ENCODE measurements around the gene ARHGEF1.

Gene ARHGEF1

DNA sequence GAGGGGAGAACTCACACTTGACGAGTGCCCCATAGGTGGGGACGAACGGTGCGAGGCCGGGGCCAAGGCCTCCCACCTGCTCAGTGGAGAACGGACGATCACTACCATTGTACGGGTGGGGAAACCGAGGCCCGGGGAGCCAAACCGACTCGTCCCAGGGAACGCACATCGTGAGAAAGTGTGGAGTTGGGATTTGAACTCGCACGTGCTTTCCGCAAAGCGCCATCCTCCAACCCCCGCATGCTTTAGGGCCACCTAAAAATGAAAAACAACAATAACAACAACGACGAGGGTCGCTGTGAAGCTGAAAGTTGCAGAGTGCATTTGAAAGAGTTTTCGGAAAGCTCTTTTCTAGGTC, 458 bp downstream of the ARHGEF1 start:
- peak in 1 of 58 donors; percentile 9 for DNase-seq

DNA sequence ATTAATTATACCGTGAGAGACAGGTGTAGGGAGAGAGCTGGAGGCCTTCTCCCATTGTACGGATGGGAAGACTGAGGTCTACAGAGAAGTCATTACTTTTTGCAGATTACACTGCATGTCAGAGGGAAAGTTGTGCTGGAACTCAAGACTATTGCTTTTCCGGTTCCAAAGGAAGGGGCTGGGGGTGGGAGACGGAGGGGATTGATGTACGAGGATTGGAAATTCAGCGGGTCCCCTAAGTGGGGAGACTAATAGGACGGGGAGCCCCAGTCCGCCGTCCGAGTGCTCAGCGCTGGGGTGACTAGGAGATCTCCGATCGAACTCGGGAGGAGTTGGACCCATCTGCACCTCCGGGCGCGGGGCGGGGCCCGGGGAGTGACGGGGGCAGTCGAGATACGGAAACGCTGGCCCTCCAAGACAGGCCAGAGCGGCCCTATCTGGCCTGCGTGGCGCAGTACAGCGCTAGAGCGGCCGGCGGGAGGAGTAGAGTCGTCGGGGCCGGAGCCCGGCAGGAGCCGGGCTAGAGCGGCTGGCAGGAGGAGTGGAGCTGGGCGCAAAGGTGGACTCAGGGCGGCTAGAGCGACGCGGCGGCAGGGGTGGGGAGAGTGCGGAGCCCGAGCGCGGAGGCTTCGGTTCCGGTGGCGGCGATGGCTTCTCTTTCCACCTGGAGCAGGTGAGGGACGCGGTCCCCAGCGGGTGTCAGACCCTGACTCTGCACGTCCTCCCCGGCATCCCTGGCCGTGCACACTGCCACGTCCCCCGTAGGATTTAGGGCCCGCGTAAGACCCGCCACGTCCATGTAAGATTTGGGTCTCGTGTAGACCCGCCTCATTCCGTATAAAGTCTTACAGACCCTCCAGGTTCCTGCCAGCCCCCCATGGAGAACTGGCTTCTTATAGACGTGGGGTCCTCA, 1.1 kb downstream of the ARHGEF1 start:
- peak; percentile 23 to 98 (median 93) for DNase-seq

DNA sequence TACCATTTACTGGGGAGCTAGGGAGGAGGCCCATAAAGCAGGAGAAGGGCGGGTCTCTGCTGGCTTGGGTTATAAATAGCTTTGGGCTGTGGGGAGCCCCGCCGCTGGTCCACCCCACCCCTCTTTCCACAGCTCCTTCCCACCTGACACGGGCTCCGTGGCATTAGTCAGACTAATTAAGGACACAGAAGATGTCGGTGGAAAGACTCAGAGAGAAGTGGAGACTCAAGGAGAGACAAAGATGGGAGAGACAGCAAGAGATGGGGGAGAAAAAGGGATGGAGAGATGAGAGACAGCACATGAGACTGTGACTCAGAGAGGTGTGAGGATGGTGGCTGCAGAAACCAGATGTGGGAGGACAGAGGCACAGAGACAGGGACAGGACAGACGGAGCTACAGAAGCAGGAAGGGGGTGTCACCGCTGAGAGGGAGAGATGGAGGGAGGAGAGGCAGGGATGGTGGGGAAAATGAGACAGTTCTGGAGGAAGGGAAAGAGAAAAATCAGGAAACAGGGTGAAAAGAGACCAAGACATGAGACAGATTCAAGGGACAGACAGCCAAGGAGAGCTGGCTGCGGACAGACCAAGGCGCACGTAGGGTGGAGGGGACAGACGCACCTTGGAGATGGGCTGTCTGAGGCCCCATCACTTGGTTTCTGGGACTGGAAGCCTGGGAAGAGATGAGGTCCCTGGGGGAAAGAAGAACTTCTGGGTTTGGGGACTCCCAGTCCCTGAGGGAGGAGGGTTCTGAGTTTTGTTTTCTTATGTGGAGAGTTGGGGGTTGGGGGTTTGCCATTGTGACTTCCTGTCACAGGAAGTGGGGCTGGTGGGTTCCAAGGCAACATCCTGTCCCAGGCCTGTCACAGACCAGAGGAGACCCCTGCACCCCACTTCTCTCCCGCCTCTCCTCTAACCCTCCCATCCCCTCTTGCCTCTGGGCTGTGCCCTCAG, 4.1 kb downstream of the ARHGEF1 start:
- no peak for DNase-seq

DNA sequence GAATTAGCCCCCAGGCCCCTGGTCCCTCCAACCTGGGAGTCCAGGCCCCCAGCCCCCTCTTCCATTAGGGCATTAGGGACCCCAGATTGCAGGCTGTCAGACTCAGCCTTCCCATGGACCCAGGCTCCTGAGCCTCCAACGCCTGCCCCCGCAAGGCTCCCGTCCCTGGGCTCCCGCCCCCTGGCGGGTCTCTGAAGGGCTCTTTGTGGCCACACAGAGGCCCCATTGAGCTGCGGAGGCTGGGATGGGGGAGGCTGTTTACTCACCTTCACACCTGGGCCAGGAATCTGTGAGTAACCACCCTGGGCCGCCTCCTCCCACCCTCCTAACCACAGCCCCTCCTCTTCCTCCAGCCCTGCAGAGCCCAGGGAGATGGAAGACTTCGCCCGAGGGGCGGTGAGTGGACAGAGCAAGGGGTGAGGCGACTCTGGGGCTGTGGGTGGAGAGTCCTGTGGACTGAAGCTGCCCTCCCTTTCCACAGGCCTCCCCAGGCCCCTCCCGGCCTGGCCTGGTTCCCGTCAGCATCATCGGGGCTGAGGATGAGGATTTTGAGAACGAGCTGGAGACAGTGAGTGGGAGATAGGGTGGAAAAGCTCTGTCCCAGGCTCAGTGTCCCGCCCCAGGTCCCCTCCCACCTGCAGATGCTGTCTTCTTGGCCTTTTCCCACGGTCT, 4.9 kb downstream of the ARHGEF1 start:
- DNase-seq: peak in 38 of 58 donors; percentile 7 to 74 (median 48)

DNA sequence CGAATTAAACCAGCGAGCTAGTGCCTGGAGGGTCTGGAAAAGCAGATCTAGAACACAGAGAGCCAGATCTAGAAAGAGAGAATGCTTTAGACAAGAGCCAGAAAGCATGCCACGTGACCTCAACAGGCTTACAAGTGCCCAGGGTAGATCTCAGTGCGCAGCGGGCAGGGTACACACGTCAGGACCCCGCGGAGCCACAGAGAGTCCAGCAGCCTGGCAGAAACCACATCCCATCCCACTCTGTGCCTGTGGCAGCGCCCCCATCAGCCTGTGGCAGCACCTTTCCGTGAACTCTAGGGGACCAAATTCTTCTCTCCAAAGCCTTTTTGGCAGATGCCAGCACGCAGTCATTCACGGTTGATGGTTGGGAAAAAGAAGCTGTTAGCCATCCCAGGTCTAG, 5.9 kb downstream of the ARHGEF1 start:
- DNase-seq: no peak

DNA sequence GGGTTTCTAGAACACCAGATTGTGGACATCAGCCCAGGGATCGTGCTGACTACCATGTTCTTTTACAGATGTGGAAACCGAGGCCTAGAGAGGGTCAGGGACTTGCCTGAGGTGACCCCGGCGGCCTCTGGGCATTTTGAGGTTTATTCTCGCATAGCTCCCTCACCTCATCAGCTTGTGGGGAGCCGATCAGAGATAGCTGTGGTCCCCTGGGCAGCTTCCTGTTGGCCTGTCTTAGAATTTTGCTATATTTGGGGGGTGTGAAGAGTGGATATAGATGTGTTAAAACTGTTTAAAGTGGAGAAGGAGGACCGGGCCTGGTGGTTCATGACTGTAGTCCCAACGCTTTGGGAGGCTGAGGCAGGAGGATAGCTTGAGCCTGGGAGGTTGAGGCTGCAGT, 6.9 kb downstream of the ARHGEF1 start:
- DNase-seq: no peak

DNA sequence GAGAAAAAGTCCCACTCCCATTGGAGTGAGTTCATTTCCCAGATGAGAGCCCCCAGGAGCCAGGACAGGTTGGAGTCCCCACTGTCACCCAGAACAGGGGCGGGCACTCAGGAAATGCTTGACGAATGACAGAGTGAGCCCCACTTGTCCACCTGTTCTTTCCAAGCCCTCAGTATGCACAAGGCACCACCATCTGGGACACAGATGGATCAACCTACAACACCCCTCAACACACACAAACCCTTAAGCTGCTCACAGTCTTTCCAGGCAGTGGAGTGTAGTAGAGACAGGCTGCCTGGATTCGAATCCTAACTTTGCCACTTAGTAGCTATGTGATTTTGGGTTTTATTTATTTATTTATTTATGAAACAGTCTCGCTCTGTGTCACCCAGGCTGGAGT, 8.0 kb downstream of the ARHGEF1 start:
- no peak for DNase-seq

DNA sequence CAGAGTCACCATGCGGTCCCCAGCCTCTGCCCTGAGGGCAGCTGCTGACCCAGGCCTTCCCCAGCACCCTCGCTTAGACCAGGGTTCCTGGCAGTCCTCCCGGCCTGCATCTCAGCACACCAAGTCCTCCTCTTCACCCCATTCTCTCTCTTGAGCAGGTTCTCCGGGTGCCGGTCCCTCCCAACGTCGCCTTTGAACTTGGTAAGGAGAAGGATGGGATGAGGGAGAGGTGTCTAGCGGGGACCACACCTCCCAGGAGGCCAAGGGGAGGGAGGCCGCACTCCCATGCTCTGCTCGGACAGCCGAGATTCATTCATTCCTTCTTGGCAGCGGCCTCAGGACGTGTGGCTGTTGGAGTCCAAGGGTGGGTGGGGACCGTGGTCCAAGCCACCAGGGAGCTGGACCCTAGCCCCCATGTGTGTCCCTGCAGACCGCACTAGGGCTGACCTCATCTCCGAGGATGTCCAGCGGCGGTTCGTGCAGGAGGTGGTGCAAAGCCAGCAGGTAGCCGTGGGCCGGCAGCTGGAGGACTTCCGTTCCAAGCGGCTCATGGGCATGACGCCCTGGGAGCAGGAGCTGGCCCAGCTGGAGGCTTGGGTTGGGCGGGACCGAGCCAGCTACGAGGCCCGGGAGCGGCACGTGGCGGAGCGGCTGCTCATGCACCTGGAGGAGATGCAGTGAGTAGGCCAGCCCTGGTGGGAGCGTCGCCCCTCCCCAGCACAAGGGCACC, 9.4 kb downstream of the ARHGEF1 start:
- no peak for DNase-seq

DNA sequence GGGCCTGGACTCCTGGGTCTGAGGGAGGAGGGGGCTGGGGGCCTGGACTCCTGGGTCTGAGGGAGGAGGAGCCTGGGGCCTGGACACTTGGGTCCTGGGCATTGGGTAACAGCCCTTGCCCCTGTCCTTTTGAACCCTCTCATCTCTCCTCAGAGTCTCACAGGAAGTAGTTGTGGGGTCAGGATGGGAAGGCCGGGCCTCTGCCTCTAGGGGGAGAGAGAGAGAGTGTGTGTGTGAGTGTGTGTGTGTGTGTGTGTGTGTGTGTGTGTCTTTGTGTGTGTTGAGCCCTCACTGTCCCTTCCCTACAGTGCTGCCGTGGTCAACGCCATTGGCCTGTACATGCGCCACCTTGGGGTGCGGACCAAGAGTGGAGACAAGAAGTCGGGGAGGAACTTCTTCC, 10.9 kb downstream of the ARHGEF1 start:
- DNase-seq: no peak

DNA sequence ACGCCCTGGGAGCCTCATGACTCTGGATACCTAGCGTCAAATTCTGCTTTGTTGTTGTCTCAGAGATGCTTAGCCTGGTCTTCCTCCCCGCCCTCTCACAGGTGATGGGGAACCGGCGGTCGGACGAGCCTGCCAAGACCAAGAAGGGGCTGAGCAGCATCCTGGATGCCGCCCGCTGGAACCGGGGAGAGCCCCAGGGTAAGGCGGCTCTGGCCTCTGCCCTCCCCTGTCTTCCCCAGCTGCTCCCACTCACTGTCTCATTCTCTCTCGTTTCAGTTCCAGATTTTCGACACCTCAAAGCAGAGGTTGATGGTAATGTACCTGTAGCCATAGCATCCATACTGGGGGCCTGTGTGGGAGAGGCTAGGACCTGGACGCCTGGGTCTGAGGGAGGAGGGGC, 11.4 kb downstream of the ARHGEF1 start:
- no peak for DNase-seq

DNA sequence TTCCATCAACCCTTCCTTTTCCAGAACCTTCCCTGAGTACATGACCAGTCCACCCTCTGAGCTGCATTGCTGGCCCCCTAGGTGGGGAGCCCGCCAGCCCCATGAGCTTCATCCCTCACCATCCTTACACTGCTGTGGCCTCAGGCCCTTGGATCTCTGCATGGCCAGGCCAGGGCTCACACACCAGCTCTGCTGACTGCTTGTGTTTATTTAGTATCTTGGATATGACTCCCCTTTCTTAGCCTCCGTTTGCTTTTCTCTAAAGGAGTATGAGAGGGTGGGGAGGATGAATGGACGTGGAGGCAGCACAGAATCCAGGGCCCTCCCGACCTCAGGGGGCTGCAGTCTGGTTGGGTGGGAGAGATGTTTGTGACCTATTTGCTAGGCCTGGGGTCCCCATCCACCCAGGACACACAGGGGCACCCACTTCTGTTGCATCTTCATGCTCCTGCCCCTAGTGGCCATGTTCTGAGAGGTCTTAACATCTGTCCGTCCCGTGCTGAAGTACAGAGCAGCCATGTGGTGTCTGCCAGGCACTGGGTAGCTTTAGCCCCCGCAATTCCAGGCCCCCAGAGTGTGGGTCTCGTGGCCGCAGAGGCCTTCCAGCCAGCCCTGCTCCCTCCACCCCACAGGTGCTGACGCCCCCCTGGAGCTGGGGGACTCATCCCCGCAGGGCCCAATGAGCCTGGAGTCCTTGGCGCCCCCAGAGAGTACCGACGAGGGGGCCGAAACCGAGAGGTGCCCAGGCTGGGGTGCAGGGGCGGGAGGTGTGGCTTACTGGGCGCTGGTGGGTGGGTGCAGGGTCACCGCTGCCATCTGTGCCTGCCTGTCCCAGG, 13.0 kb downstream of the ARHGEF1 start:
- no peak for DNase-seq

DNA sequence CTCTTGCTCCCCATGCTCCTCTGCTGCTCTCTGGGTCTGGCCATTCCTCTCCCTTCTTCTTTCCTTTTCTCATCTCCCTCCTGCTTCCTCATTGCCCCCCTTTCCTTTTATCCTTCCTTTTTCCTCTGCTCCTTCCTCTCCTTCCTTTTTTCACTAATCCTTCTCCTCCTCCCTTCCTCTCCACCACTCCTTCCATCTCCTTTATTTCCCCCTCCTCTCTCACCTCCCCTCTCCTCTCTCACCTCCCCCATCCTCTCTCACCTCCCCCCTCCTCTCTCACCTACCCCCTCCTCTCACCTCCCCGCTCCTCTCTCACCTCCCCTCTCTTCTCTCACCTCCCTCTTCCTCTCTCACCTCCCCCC, 13.6 kb downstream of the ARHGEF1 start:
- no peak for DNase-seq

DNA sequence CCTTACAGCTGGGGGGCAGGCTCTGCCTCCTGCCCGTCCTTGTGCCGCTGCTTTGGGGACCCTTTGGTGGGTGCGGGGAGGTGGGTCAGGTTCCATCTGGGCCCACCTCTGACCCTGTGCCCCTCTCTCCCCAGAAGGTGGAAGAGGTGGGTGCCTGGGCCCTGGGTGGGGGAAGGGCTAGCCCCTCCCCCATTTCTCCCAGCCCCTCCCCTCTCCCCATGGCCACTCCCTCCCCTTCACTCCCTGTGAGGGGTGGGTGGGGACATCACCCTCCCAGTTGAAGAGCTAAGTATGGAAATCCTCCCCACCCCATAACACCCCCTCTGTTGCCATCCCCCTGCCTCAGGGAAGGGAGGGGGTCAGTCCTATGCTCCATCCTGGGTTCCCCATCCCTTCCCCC, 14.2 kb downstream of the ARHGEF1 start:
- no peak for DNase-seq

DNA sequence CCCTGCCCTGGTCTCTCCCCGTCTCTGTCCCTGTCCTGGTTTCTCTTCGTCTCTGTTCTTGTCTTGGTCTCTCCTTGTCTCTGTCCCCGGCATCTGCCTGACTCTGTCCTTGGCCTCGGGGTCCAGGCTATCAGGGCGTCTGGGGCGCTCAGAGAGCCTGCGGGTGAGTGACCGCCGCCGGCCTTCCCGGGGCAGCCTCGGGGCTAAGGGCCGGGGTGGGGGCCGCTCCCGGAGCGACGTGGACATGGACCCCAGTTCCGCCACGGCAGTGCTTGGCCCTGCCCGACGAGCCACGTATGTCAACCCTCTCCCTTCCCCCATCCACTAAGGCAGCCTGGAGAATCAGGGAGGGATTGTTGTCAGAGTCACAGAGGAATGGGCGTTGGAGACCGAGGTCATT, 14.8 kb downstream of the ARHGEF1 start:
- DNase-seq: no peak

DNA sequence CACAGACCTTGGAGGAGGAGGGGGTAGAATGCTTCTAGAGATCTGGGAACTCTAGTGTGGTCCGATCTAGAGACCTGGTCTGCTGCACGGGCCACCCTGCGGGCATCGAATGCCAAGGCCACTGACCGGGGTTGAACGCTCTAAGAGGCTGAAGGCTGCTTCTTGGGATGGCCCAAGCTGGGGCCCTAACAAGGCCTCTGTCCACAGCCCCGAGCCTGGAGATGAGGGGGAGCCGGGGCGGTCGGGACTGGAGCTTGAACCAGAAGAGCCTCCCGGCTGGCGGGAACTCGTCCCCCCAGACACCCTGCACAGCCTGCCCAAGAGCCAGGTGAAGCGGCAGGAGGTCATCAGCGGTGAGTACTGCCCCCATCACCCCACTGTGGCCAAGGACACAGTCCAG, 15.3 kb downstream of the ARHGEF1 start:
- DNase-seq: no peak

DNA sequence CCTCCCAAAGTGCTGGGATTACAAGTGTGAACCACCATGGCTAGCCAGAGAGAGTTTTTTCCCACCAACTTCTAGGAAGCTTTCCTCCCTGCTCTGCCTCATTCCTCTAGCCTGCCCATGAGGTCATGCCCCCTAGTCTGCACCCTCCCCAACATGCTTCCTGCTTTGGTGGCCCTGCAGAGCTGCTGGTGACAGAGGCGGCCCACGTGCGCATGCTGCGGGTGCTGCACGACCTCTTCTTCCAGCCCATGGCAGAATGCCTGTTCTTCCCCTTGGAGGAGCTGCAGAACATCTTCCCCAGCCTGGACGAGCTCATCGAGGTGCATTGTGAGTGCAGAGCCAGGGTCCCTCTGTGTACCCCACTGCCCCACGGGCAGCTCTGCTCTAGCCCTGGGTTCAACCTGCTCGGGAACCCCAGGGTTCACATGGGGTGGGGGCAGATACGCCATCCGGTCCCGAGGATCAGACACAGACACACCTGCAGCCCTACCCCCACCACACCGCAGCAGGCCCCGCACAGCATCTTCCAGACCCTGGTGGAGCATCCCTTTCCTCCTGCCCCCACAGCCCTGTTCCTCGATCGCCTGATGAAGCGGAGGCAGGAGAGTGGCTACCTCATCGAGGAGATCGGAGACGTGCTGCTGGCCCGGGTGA, 18.9 kb downstream of the ARHGEF1 start:
- no peak for DNase-seq

DNA sequence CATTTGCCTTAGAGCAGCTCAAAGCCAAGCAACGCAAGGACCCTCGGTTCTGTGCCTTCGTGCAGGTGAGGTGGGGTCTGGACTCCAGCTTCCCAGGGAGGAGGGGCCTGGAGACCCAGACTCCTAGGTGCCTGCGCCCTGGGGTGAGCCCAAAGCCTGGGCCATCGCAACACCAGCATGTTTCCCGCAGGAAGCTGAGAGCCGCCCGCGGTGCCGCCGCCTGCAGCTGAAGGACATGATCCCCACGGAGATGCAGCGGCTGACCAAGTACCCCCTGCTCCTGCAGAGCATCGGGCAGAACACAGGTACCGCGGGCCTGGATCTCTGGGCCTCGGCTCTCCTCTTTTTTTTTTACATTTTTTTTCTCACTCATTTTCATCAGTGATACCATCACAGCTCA, 19.6 kb downstream of the ARHGEF1 start:
- DNase-seq: no peak

DNA sequence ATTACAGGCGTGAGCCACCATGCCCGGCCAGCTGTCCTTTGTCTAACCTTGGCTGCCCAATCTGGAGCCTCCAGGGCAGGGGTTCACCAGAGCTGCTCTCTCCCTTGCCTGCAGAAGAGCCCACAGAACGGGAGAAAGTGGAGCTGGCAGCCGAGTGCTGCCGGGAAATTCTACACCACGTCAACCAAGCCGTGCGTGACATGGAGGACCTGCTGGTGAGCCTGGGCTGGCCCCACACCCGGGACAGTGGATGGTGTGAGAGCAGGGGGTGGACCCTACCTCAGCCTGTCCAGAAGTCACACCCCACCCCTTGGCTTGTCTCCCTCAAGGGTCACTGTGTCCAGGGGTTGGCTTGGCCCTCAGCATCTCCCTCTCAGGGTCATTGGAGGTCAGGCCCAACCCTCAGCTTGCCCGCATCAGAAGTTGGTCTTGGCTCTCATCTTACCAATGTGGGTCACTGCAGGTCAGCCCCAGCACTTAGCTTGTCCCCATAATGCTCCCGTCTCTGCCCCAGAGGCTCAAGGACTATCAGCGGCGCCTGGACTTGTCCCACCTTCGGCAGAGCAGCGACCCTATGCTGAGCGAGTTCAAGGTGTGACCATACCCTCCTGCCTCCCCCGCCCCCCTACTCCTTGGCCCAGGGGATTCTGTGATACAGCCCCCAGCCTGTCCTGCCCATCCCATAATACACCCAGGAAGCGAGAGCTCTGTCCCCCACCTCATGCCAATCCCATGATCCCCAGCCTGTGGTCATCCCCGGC, 20.4 kb downstream of the ARHGEF1 start:
- DNase-seq: no peak

Data from anterior cingulate cortex (tissue), 58 donors.